GM12873 (cell line): ENCODE data around the gene CENPS.

ENCODE experiments used
- TF ChIP-seq, protein P1 (sequence below): IDR thresholded peaks from 2 replicates; pipeline ENCODE4 v1.5.1; 2012; ENCODE audit warnings: low read depth, mild to moderate bottlenecking, moderate library complexity, low read length, control low read depth; ENCODE audit not compliant: insufficient read depth; ENCODE audit errors: missing control alignments

Gene CENPS

DNA sequence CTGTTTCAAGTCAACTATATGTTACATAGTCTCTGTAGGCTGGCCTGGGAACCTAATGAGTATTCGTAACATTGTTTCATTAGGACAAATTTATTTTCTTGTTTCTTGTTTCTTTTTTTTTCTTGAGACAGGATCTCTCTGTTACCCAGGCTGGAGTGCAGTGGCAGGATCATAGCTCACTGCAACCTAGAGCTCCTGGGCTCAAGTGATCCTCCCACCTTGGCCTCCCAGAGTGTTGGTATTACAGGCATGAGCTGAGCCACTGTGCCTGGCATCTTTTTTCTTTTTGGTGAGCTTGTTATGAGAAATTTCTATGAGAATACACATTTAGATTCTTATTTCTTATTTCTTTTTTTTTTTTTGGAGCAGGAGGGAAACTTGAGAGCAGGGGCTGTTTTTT, 6.8 kb downstream of the CENPS start:
- TF ChIP-seq, protein P1, sequence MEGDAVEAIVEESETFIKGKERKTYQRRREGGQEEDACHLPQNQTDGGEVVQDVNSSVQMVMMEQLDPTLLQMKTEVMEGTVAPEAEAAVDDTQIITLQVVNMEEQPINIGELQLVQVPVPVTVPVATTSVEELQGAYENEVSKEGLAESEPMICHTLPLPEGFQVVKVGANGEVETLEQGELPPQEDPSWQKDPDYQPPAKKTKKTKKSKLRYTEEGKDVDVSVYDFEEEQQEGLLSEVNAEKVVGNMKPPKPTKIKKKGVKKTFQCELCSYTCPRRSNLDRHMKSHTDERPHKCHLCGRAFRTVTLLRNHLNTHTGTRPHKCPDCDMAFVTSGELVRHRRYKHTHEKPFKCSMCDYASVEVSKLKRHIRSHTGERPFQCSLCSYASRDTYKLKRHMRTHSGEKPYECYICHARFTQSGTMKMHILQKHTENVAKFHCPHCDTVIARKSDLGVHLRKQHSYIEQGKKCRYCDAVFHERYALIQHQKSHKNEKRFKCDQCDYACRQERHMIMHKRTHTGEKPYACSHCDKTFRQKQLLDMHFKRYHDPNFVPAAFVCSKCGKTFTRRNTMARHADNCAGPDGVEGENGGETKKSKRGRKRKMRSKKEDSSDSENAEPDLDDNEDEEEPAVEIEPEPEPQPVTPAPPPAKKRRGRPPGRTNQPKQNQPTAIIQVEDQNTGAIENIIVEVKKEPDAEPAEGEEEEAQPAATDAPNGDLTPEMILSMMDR, result no peak

DNA sequence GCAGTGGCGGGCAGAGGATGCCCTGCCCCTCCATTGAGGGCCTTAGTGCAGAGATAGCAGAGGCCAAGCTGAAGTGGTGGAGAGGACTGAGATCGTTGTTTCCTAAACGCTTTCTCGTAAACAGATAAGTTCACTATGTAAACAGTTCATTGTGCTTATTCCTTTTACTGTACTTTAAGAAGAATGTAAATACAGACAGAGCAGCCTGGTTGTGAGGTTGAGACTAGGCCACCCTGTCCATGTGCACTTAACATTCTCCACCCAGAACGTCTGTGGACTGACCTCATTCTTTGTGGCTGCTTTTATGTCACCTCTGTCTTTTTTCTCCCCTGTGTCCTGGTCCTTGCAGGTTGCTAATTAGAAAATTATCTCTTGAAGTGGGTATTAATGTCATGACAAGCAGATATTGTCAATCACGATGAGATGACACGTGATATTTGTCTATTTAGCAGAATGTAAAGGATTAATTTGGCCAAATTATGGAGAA, 8.5 kb downstream of the CENPS start:
- TF ChIP-seq, protein P1, result no peak

DNA sequence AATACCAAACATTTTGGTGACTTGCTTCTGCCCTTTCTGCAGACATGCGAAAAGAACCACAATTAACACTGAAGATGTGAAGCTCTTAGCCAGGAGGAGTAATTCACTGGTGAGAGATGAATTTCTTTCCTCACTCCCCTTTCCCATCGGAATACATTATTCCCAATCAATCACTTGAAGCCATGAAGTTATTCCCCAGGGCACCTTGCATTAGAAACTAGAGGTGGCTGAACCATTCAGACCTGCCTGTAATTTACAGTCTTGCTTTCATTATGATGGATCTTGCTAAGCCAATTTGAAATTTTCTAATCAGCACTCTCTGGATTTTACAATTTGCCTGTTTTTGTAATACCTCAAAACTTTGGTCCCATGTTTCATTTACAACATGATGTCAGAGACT, 10.1 kb downstream of the CENPS start:
- TF ChIP-seq, protein P1, result no peak

DNA sequence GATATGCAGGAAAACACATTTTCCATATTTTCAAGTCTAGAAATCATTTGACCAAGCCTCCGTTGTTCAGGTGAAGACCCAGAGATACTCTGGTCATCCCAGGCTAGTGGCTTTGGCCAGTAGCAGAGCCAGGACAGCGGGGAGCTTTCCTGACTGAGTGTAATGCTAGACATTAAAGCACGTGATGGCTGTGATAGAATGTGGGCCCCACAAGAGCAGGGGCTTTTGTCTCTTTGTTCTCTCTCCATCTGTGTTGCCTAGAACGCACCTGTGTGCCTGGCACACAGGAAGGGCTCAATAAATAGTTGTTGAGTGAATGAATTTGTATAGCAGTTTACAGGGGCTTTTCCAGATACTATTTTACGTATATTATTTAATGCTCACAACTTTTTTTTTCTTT, 10.6 kb downstream of the CENPS start:
- TF ChIP-seq, protein P1, result no peak

DNA sequence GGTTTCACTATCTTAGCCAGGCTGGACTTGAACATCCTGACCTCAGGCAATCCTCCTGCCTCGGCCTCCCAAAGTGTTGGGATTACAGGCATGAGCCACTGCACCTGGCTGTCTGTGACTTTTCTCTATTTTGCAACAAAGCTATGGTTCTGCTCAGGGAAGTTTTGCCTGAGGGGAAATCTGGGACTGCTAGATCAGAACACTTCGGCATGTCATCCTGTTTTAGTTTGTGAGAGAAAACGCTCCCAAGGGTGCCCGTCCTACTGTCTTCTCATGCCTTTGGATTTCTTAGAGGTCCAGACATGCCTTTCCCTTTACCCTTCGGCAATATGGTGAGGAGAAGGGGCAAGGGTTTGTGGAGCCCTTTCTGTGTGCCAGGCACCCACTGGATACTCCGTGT, 14.0 kb downstream of the CENPS start:
- TF ChIP-seq, protein P1, result no peak

DNA sequence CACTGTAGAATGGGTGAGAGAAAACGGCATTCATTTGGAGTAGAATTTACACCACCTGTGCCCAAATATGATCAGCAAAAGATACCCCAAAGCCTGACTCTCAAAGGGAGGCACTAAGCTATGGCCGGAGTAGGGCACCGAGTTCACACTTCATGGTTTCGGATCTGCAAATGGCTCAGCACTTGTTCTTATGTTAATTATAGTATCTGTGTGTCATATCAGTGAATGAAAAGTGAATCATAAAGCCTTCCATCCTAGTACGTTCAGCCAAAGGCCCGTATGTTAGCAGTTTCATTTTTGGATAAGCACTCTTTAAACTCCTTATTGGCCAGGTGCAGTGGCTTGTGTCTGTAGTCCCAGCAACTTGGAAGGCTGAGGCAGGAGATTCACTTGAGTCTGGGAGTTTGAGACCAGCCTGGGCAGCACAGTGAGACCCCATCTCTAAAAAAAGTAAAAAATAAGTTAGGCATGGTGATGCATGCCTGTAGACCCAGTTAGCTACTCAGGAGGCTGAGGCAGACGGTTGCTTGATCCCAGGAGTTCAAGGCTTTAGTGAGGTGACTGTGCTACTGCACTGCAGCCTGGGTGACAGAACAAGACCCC, 14.7 kb downstream of the CENPS start:
- TF ChIP-seq, protein P1, result no peak

DNA sequence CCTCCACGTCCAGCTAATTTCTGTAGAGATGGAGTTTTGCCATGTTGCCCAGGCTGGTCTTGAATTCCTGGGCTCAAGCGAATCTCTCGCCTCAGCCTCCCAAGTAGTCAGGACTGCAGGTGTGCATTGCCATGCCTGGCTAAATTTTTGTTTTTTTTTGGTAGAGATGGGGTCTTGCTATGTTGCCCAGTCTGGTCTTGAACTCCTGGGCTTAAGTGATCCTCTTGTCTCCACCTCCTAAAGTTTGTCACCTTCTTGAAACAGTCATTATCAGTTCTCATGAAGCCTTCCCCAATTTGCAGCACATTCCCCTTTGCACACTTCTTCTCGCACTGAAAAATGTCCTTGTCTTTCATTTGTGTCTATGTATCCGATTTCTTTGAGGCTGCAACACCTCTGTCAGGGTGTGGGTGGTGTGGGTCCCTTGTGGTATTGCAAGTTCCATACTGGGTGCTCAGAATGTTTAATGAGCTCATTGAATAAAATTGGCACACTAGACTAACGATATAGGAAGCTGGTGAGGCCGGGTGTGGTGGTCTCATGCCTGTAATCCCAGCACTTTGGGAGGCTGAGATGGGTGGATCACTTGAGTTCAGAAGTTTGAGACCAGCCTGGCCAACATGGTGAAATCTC, 16.7 kb downstream of the CENPS start:
- TF ChIP-seq, protein P1, result no peak
